Stimulated activated CD8-positive, alpha-beta memory T cell treated with anti-CD3 and anti-CD28 coated beads, Interleukin-2, amount 100 ng/mL, for 48 hours (primary cell): ENCODE data around the gene PRUNE2.
"Not testable (repeated sequence)": the region's sequence is repeated elsewhere in the genome, so short reads cannot be mapped to it uniquely, and the experiment has no call there.

Source experiments
- DNase-seq, 2 donors: peaks; one replicate each; pipeline ENCODE4 v3.0.0-alpha.2; 2020; ENCODE audit warnings: low read depth in 2 of 2

Gene PRUNE2

GRCh38 chr9:76598981-76599380, 306.9 kb downstream of the PRUNE2 start:
- no peak for DNase-seq

- no peak for DNase-seq
These were observed 310.3 kb downstream of the PRUNE2 start for GRCh38 chr9:76595645-76596044.

- DNase-seq = no peak
These were observed 311.0 kb downstream of the PRUNE2 start for GRCh38 chr9:76594764-76595424.

GRCh38 chr9:76593961-76594735, 311.8 kb downstream of the PRUNE2 start:
- not testable (repeated sequence) for DNase-seq

- no peak for DNase-seq
These were observed 313.0 kb downstream of the PRUNE2 start for GRCh38 chr9:76592974-76593347.

- DNase-seq = no peak
These were observed 313.6 kb downstream of the PRUNE2 start for GRCh38 chr9:76592091-76592973.

GRCh38 chr9:76591256-76591950, 314.5 kb downstream of the PRUNE2 start:
- no peak for DNase-seq

GRCh38 chr9:76588316-76588715, 317.6 kb downstream of the PRUNE2 start:
- DNase-seq = no peak

- no peak for DNase-seq
These were observed 319.3 kb downstream of the PRUNE2 start for GRCh38 chr9:76586390-76587314.

- DNase-seq = no peak
These were observed 320.2 kb downstream of the PRUNE2 start for GRCh38 chr9:76585487-76586389.

GRCh38 chr9:76583256-76583655, 322.7 kb downstream of the PRUNE2 start:
- no peak for DNase-seq

GRCh38 chr9:76581731-76582130, 324.2 kb downstream of the PRUNE2 start:
- no peak for DNase-seq

- DNase-seq = no peak
These were observed 325.1 kb downstream of the PRUNE2 start for GRCh38 chr9:76580820-76581219.

GRCh38 chr9:76580188-76580587, 325.7 kb downstream of the PRUNE2 start:
- DNase-seq = no peak

- DNase-seq = peak; percentile 50 to 62
These were observed 329.6 kb downstream of the PRUNE2 start for GRCh38 chr9:76576344-76576743.

- DNase-seq = no peak
These were observed 330.2 kb downstream of the PRUNE2 start for GRCh38 chr9:76575761-76576160.

GRCh38 chr9:76573905-76574760, 331.8 kb downstream of the PRUNE2 start:
- no peak for DNase-seq

GRCh38 chr9:76573408-76573807, 332.5 kb downstream of the PRUNE2 start:
- DNase-seq = no peak

GRCh38 chr9:76572151-76572550, 333.8 kb downstream of the PRUNE2 start:
- no peak for DNase-seq
